HCT116 (cell line): ENCODE results near the gene RAB5A. TPM values are rescaled to one million over a fixed set of nuclear protein-coding genes. Genes with fewer than 3 reads are reported as not detected.

Source experiments
- ATAC-seq: fragments of 200-7000 bp; cut with Tn5 transposase; 2 replicates; pipeline ENCODE4 v1.9.1; 2020; ENCODE audit warnings: mild to moderate bottlenecking, moderate library complexity
- BruUV-seq: library from RNA; stranded (reverse); fragments of 400-500 nt; replicated peaks from 2 replicates; lab custom pipeline; 2021; lab: Mats Ljungman, UMichigan
- CTCF ChIA-PET: fragments of 300-600 bp; sonication (Branson Sonifier 250); formaldehyde crosslinking; loops from one replicate; lab custom pipeline; 2021; ENCODE audit warnings: antibody characterized with exemption; lab: Charles Lee
- POLR2A ChIA-PET: fragments of 300-600, 350-600 bp; sonication (Branson Sonifier 250); formaldehyde crosslinking; loops from one replicate; lab custom pipeline; 2021; ENCODE audit warnings: antibody characterized with exemption; lab: Charles Lee
- RAD21 ChIA-PET, 2 experiments: fragments of 300-600 bp; sonication (Branson Sonifier 250); formaldehyde crosslinking; loops; one replicate each; lab custom pipeline; 2023; ENCODE audit warnings: low total read pairs in 2 of 2; ENCODE audit not compliant: uncharacterized antibody in 2 of 2, unreplicated experiment in 2 of 2, low non-redundant PET in 1 of 2; lab: Charles Lee
- DNase-seq: peaks from one replicate; pipeline ENCODE4 v3.0.0-alpha.2; 2010; ENCODE audit warnings: low read depth, low spot score
- H2AFZ ChIP-seq: fragments of 200-600 bp; shearing (Covaris generic), sonication (generic); 2 replicates; pipeline ENCODE4 v1.6.1; 2017; ENCODE audit warnings: low read depth, mixed run types, mixed read lengths, antibody characterized with exemption, low read length; ENCODE audit not compliant: poor library complexity, severe bottlenecking
- H3K27ac ChIP-seq: 2 replicates; pipeline ENCODE4 v1.5.1; 2012; ENCODE audit warnings: low read depth, low read length
- H3K27me3 ChIP-seq: fragments of 200-600 bp; sonication (generic); 2 replicates; pipeline ENCODE4 v1.6.1; 2016; ENCODE audit warnings: mixed run types, low read length, mixed read lengths; ENCODE audit not compliant: insufficient read depth
- H3K36me3 ChIP-seq, 2 experiments: fragments of 200-500 bp in 1 of 2; fragments of 200-600 bp in 1 of 2; sonication (Bioruptor generic) in 1 of 2; sonication (generic) in 1 of 2; 2 replicates each; pipeline versions ENCODE4 v1.5.1 to v1.6.1; 2014 to 2016; ENCODE audit warnings: low read length in 2 of 2, inconsistent platforms in 1 of 2, mixed read lengths in 1 of 2, mixed run types in 1 of 2; ENCODE audit not compliant: insufficient read depth in 2 of 2, control insufficient read depth in 1 of 2
- H3K4me1 ChIP-seq, 2 experiments: fragments of 200-600 bp in 1 of 2; sonication (generic) in 1 of 2; 2 replicates each; pipeline versions ENCODE4 v1.5.1 to v1.6.1; 2012 to 2017; ENCODE audit warnings: low read length in 2 of 2, inconsistent platforms in 1 of 2, mild to moderate bottlenecking in 1 of 2, mixed read lengths in 1 of 2, mixed run types in 1 of 2, moderate library complexity in 1 of 2; ENCODE audit not compliant: insufficient read depth in 2 of 2, control insufficient read depth in 1 of 2
- H3K4me2 ChIP-seq: fragments of 200-600 bp; sonication (generic); 2 replicates; pipeline ENCODE4 v1.6.1; 2017; ENCODE audit warnings: mixed run types, low read length, mixed read lengths
- H3K4me3 ChIP-seq, 2 experiments: fragments of 200-600 bp in 1 of 2; sonication (generic) in 1 of 2; replicated peaks in 1 of 2; 2 replicates each; pipeline ENCODE4 v1.5.1; 2011 to 2016; ENCODE audit warnings: low read length in 2 of 2, control low read depth in 1 of 2, low read depth in 1 of 2, mild to moderate bottlenecking in 1 of 2, mixed read lengths in 1 of 2, mixed run types in 1 of 2
- H3K79me2 ChIP-seq: fragments of 200-600 bp; sonication (generic); 2 replicates; pipeline ENCODE4 v1.6.1; 2017; ENCODE audit warnings: mild to moderate bottlenecking, mixed run types, low read length, moderate library complexity, mixed read lengths; ENCODE audit not compliant: insufficient read depth
- H3K9ac ChIP-seq: fragments of 200-600 bp; sonication (generic); 2 replicates; pipeline ENCODE4 v1.6.1; 2016; ENCODE audit warnings: low read length, mixed read lengths
- H3K9me2 ChIP-seq: fragments of 200-600 bp; sonication (generic), shearing (Covaris generic); 2 replicates; pipeline ENCODE4 v1.6.1; 2017; ENCODE audit warnings: mixed run types, mild to moderate bottlenecking, moderate library complexity; ENCODE audit not compliant: insufficient read depth
- H3K9me3 ChIP-seq, 2 experiments: fragments of 200-500 bp in 1 of 2; fragments of 200-600 bp in 1 of 2; sonication (Bioruptor generic) in 1 of 2; sonication (generic) in 1 of 2; 2 replicates each; pipeline ENCODE4 v1.6.1; 2014 to 2017; ENCODE audit warnings: low read length in 2 of 2, mixed read lengths in 2 of 2, inconsistent platforms in 1 of 2, low read depth in 1 of 2, mild to moderate bottlenecking in 1 of 2, mixed run types in 1 of 2, moderate library complexity in 1 of 2; ENCODE audit not compliant: control insufficient read depth in 1 of 2, insufficient read depth in 1 of 2
- H4K20me1 ChIP-seq: fragments of 200-600 bp; sonication (generic), shearing (Covaris generic); 2 replicates; pipeline ENCODE4 v1.6.1; 2017; ENCODE audit warnings: mixed run types, mild to moderate bottlenecking, moderate library complexity; ENCODE audit not compliant: insufficient read depth
- ATF3 ChIP-seq: IDR thresholded peaks from 2 replicates; pipeline ENCODE4 v1.6.1; 2012
- CBX3 ChIP-seq: IDR thresholded peaks from 2 replicates; pipeline ENCODE4 v1.6.1; 2012; ENCODE audit warnings: low read depth
- CEBPB ChIP-seq: IDR thresholded peaks from 2 replicates; pipeline ENCODE4 v1.6.1; 2012; ENCODE audit warnings: low read depth
- EGR1 ChIP-seq: IDR thresholded peaks from 2 replicates; pipeline ENCODE4 v1.6.1; 2012; ENCODE audit warnings: low read depth
- EZH2 ChIP-seq: fragments of 200-600 bp; sonication (generic); IDR thresholded peaks from 2 replicates; pipeline ENCODE4 v1.6.1; 2017; ENCODE audit warnings: antibody characterized with exemption, mixed run types
- EZH2phosphoT487 ChIP-seq: fragments of 200-600 bp; IDR thresholded peaks from 2 replicates; pipeline ENCODE4 v1.6.1; 2018; ENCODE audit warnings: antibody characterized with exemption, borderline replicate concordance
- FOSL1 ChIP-seq: IDR thresholded peaks from 2 replicates; pipeline ENCODE4 v1.6.1; 2012; ENCODE audit warnings: low read depth
- JUND ChIP-seq: IDR thresholded peaks from 2 replicates; pipeline ENCODE4 v1.6.1; 2012
- MAX ChIP-seq: IDR thresholded peaks from 2 replicates; pipeline ENCODE4 v1.6.1; 2012
- POLR2A ChIP-seq: IDR thresholded peaks from 2 replicates; pipeline ENCODE4 v1.7.0; 2011; ENCODE audit warnings: borderline replicate concordance; ENCODE audit not compliant: insufficient read depth, insufficient read length; ENCODE audit errors: extremely low read depth
- RAD21 ChIP-seq: IDR thresholded peaks from 2 replicates; pipeline ENCODE4 v1.6.1; 2012; ENCODE audit warnings: low read depth, mild to moderate bottlenecking
- REST ChIP-seq: IDR thresholded peaks from 2 replicates; pipeline ENCODE4 v1.6.1; 2012; ENCODE audit warnings: low read depth
- SIN3A ChIP-seq: IDR thresholded peaks from 2 replicates; pipeline ENCODE4 v1.6.1; 2012; ENCODE audit warnings: low read depth
- SRF ChIP-seq: IDR thresholded peaks from 2 replicates; pipeline ENCODE4 v1.6.1; 2012; ENCODE audit warnings: low read depth
- TCF7L2 ChIP-seq: IDR thresholded peaks from 2 replicates; pipeline ENCODE4 v1.7.0; 2011; ENCODE audit warnings: borderline replicate concordance, inconsistent platforms; ENCODE audit not compliant: insufficient read depth, insufficient read length; ENCODE audit errors: extremely low read depth
- YY1 ChIP-seq: IDR thresholded peaks from 2 replicates; pipeline ENCODE4 v1.6.1; 2011; ENCODE audit warnings: low read length, low read depth, moderate library complexity, mild to moderate bottlenecking; ENCODE audit not compliant: insufficient replicate concordance; ENCODE audit errors: extremely low read depth
- ZBTB33 ChIP-seq: IDR thresholded peaks from 2 replicates; pipeline ENCODE4 v1.6.1; 2011; ENCODE audit warnings: mild to moderate bottlenecking, low read length, moderate library complexity; ENCODE audit not compliant: insufficient replicate concordance; ENCODE audit errors: extremely low read depth
- ZFX ChIP-seq: fragments of 450-650 bp; IDR thresholded peaks from 2 replicates; pipeline ENCODE4 v1.6.1; 2017
- ZNF274 ChIP-seq: fragments of 200-500 bp; sonication (Bioruptor generic); IDR thresholded peaks from 2 replicates; pipeline ENCODE4 v1.6.1; 2014; ENCODE audit warnings: mild to moderate bottlenecking, low read depth, low read length, inconsistent platforms
- intact Hi-C: fragments of 100-400 bp; cut with micrococcal nuclease; formaldehyde crosslinking; loops from 2 replicates; pipeline ENCODE4 v1.10.0; 2022
- total RNA-seq: library from RNA; stranded (reverse); gene quantifications from one replicate; pipeline ENCODE4 v1.2.1, GENCODE V29; 2021; ENCODE audit not compliant: unreplicated experiment
- TF ChIP-seq, protein P1 (sequence below), 3 experiments: fragments of 200-600 bp in 1 of 3; sonication (generic) in 1 of 3; IDR thresholded peaks in 2 of 3; conservative IDR thresholded peaks in 1 of 3; 2 replicates each; pipeline ENCODE4 v1.5.1; 2012 to 2017; ENCODE audit warnings: low read depth in 2 of 3, low read length in 2 of 3, antibody characterized with exemption in 1 of 3, borderline replicate concordance in 1 of 3, control low read depth in 1 of 3, mild to moderate bottlenecking in 1 of 3, mixed read lengths in 1 of 3, mixed run types in 1 of 3, moderate library complexity in 1 of 3; ENCODE audit not compliant: insufficient read depth in 1 of 3

RAB5A gene
- total RNA-seq, 1 experiment from 2014 or later, result 45.0 TPM

DNA sequence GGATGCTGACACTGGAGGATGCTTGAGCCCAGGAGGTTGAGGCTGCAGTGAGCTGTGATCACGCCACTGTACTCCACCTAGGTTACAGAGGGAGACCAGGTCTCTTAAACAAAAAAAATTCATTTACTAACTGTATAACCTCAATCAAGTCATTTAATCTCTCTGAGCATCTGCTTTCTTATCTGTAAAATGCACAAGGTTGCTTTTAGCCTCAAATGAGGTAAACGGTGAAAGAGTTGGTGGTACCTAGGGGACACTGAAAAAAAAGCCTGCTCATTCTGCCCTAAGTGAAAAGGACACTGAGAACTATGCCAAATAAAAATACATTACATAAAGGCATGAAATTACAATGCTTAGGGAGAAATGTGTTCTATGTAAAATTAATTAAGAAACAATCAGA, 61.7 kb downstream of the RAB5A start:
- no peaks in the 10 kb centered on the region for H3K9me3 ChIP-seq
- no peak for ATAC-seq
- H3K79me2 ChIP-seq, result no peaks in the 10 kb centered on the region
- no peaks in the 10 kb centered on the region for H3K9me2 ChIP-seq
- intact Hi-C loops, result no loop called here
- H4K20me1 ChIP-seq, result no peaks in the 10 kb centered on the region
- RAD21 ChIA-PET, result no interaction called here
- no peak overlapping the region for H2AFZ ChIP-seq
- no peak overlapping the region for H3K4me2 ChIP-seq
- H3K36me3 ChIP-seq, result no peaks in the 10 kb centered on the region; a peak in 1 of 4 replicates
- no peak overlapping the region for H3K4me3 ChIP-seq
- no peaks in the 10 kb centered on the region for H3K27me3 ChIP-seq
- DNase-seq, result no peak
- TF ChIP-seq FOSL1 (no peak), ZBTB33 (no peak), RAD21 (no peak), EGR1 (no peak), SIN3A (no peak), ZFX (no peak), ATF3 (no peak), JUND (no peak), CBX3 (no peak), TCF7L2 (no peak), REST (no peak), EZH2 (no peak), ZNF274 (no peak), YY1 (no peak), SRF (no peak), CEBPB (no peak), POLR2A (no peak), MAX (no peak), EZH2phosphoT487 (no peak)
- TF ChIP-seq, protein P1, sequence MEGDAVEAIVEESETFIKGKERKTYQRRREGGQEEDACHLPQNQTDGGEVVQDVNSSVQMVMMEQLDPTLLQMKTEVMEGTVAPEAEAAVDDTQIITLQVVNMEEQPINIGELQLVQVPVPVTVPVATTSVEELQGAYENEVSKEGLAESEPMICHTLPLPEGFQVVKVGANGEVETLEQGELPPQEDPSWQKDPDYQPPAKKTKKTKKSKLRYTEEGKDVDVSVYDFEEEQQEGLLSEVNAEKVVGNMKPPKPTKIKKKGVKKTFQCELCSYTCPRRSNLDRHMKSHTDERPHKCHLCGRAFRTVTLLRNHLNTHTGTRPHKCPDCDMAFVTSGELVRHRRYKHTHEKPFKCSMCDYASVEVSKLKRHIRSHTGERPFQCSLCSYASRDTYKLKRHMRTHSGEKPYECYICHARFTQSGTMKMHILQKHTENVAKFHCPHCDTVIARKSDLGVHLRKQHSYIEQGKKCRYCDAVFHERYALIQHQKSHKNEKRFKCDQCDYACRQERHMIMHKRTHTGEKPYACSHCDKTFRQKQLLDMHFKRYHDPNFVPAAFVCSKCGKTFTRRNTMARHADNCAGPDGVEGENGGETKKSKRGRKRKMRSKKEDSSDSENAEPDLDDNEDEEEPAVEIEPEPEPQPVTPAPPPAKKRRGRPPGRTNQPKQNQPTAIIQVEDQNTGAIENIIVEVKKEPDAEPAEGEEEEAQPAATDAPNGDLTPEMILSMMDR (IDR thresholded peaks at IDR 0.05 in 2 of 3, conservative IDR thresholded peaks at IDR 0.05 in 1 of 3; ENCODE audit: borderline replicate concordance in 1 of 3, insufficient read depth in 1 of 3, low read depth in 2 of 3, low read length in 2 of 3), result no peak
- TF ChIP-seq, all 23 proteins: peak for 0
- POLR2A ChIA-PET, result no interaction called here
- Histone ChIP-seq H3K4me1 (no peaks in the 10 kb centered on the region), H3K27ac (no peak overlapping the region), H3K9ac (no peak overlapping the region)
- no TSS peak for BruUV-seq
- CTCF ChIA-PET, result no interaction called here
